Nephron progenitor cell (in vitro differentiated cells): ENCODE results near the gene NPPC.
A peak's percentile ranks its signal among the peaks of the same experiment; 100 is the strongest.

Experiments
- DNase-seq: peaks from one replicate; pipeline ENCODE4 v3.0.0; 2021
- H3K27ac Mint-ChIP-seq: 2 replicates; pipeline ENCODE4 v1.8.0; 2021; ENCODE audit warnings: mild to moderate bottlenecking, moderate library complexity, mixed read lengths
- H3K27me3 Mint-ChIP-seq: 2 replicates; pipeline ENCODE4 v1.8.0; 2021; ENCODE audit warnings: mild to moderate bottlenecking, low read depth, mixed read lengths; ENCODE audit not compliant: poor library complexity
- H3K36me3 Mint-ChIP-seq: 2 replicates; pipeline ENCODE4 v1.8.0; 2021; ENCODE audit warnings: low read depth, mixed read lengths
- H3K4me1 Mint-ChIP-seq: 2 replicates; pipeline ENCODE4 v1.8.0; 2021; ENCODE audit warnings: mixed read lengths
- H3K4me3 Mint-ChIP-seq: 2 replicates; pipeline ENCODE4 v1.8.0; 2021; ENCODE audit warnings: mild to moderate bottlenecking, moderate library complexity, mixed read lengths
- H3K9me3 Mint-ChIP-seq: 2 replicates; pipeline ENCODE4 v1.8.0; 2021; ENCODE audit warnings: mild to moderate bottlenecking, moderate library complexity, mixed read lengths
- TF ChIP-seq, protein P1 (sequence below): fragments of 200-600 bp; sonication (generic); IDR thresholded peaks from 2 replicates; pipeline ENCODE4 v1.5.0; 2021; ENCODE audit warnings: antibody characterized with exemption

NPPC gene

DNA sequence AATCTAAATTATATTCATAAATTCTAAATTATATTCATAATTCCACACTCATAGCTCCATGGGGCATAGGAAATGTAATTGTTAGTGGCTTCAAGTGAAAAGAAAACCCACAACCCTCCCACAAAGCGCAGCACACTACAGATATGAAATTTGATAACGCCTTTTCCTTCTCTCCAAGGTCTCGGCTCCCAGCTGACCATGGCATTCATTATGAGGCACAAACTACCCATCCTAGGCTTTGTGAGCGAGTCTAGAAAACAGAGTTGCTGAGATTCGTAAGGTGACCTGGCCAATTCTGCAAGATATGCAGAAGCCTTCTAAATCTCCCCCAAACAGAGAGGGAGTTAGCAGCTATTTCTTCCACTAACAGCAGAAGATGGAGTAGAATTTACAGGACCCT is 5.4 kb downstream of the NPPC start:
- TF ChIP-seq, protein P1, sequence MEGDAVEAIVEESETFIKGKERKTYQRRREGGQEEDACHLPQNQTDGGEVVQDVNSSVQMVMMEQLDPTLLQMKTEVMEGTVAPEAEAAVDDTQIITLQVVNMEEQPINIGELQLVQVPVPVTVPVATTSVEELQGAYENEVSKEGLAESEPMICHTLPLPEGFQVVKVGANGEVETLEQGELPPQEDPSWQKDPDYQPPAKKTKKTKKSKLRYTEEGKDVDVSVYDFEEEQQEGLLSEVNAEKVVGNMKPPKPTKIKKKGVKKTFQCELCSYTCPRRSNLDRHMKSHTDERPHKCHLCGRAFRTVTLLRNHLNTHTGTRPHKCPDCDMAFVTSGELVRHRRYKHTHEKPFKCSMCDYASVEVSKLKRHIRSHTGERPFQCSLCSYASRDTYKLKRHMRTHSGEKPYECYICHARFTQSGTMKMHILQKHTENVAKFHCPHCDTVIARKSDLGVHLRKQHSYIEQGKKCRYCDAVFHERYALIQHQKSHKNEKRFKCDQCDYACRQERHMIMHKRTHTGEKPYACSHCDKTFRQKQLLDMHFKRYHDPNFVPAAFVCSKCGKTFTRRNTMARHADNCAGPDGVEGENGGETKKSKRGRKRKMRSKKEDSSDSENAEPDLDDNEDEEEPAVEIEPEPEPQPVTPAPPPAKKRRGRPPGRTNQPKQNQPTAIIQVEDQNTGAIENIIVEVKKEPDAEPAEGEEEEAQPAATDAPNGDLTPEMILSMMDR = no peak
- H3K4me3 Mint-ChIP-seq = no peak overlapping the region
- peaks cover 9% of the 10 kb centered on the region for H3K4me1 Mint-ChIP-seq
- DNase-seq = no peak
- H3K27me3 Mint-ChIP-seq = peaks cover 60% of the 10 kb centered on the region
- no peaks in the 10 kb centered on the region for H3K9me3 Mint-ChIP-seq
- no peaks in the 10 kb centered on the region for H3K36me3 Mint-ChIP-seq
- no peak overlapping the region for H3K27ac Mint-ChIP-seq

DNA sequence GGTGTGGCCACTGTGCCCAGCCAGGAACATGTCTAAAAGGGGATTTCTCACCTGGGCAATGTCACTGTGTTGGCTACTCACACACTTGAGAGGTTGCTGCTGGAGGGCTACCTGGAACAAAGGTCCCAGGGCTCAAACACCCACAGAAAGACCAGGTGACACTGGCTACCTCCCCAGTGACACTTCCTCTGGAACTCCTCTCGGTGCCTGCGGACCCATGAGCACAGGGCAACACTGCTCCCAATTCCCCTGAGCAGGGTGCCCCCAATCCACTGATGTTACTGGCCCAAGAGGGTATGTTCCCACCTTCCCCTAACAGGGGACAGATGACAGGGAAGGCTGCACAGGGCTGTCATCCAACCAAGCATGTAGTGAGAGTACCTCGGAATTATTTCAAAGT is 5.8 kb downstream of the NPPC start:
- Mint-ChIP-seq H3K27me3 (peaks cover 58% of the 10 kb centered on the region), H3K27ac (no peak overlapping the region), H3K4me3 (no peak overlapping the region), H3K9me3 (no peaks in the 10 kb centered on the region), H3K4me1 (peaks cover 9% of the 10 kb centered on the region), H3K36me3 (no peaks in the 10 kb centered on the region)
- TF ChIP-seq, protein P1 = no peak
- DNase-seq = no peak

DNA sequence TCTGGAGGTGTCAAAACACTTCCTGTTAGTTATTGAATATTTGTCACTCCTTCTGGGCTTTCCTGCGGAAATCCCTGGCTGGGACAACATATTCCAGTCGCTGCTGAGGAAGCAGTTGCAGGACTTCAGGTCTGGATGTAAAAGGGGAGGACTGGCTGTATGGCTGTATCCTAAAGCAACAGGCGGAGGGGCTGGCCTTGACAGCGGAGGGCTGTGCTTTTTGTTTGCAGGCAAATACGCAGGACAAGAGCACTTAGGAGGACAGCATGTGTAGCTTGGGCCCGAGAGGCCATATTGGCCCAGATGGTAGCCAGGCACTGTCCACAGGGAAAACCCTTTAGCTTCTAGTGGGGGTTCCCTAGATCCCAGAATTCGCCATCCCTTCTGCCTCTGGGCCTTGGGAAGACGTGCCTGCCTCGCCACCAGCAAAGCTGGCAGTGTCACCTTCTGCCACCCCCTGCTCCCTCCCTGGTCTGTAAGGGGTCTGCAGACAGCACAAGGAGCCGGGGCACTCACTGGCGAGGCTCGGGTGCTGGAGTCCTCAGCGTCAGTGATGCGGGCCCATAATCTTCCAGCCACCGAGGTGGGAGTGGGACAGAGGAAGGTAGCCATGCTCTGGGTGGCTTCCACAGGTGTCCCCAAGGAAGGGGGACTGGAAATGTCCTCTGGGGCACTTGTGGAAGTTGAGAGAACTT is 6.7 kb downstream of the NPPC start:
- TF ChIP-seq, protein P1 = no peak
- H3K27me3 Mint-ChIP-seq = peaks cover 56% of the 10 kb centered on the region
- no peak overlapping the region for H3K4me3 Mint-ChIP-seq
- no peaks in the 10 kb centered on the region for H3K9me3 Mint-ChIP-seq
- H3K36me3 Mint-ChIP-seq = no peaks in the 10 kb centered on the region
- DNase-seq = no peak
- peaks cover 13% of the 10 kb centered on the region for H3K4me1 Mint-ChIP-seq
- no peak overlapping the region for H3K27ac Mint-ChIP-seq

DNA sequence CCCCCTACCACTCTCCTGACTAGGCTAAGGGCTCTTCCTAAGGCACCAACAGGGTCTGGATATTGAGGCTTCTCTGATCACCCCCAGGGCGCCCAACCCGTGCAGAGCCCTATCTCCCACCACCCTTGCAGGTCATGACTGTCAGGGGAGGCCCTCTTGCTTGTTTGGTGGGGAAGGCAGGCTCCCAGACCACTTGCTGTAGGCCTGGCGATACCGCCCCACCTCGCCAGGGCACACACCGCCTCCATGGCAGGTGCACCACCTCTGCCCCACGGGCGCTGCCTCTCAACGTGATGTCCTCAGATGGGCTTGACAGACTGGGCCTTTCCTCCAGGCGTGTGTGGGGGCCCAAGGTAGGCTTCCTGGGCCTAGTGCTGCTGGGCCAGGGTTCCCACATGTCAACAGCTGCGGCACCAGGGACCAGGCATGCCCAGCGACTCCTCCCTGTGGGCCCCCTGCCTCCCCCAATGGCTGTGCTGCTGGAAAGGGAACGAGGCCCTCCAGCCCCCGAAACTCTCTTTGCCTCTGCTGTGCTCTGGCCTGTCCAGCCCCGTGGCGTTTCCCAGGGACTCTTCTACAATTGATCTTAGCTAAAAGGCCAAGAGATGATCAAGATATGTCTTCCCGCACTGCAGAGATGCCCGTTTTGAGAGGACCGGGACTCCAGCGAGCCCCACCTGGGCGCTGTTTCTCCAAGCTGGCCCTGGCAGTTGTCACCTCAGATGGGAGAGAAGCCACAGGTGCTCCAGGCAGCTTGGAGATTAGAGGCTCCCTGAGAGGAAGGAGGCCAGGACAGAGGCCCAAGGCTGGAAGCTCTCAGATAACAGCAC is 7.5 kb downstream of the NPPC start:
- TF ChIP-seq, protein P1 = no peak
- peaks cover 11% of the 10 kb centered on the region for H3K4me1 Mint-ChIP-seq
- H3K4me3 Mint-ChIP-seq = no peak overlapping the region
- no peaks in the 10 kb centered on the region for H3K36me3 Mint-ChIP-seq
- no peak for DNase-seq
- H3K27me3 Mint-ChIP-seq = peaks cover 51% of the 10 kb centered on the region
- no peaks in the 10 kb centered on the region for H3K9me3 Mint-ChIP-seq
- no peak overlapping the region for H3K27ac Mint-ChIP-seq

DNA sequence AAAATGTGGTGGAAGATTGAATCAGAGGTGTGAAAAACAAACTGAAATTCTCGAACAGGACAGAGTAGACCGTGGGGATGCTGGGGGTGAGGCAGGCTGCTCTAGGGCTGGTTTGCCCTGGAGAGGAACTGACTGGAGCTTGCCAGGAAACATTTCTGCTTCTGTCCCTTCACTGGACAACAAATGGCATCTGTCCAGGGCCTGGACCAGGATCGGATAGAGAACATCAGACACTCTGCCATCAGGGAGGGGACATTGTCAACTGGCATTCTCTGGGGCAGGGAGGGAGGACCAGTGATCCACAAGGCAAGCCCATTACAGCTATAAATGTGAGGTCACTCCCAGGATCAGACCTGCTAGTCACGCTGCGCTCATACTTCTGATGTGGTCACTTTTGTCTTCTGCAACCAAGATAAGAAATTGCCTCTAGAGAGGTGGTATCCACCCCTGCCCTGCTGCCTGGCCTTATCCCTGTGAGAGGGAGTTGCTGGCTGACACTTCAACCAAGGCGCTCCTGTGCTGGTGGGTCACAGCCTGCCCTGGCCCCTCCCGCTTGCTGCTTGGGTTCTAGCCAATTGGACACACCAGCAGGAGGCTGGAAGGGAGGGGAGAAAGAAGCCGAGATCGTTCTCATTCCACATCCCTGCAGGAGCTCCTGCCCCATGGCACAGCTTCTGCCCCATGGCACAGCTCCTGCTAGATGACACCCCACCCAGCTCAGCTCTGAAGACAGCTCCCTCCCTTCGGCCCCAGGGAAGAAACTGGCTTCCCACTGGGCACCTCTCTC is 8.7 kb downstream of the NPPC start:
- H3K4me1 Mint-ChIP-seq = peaks cover 10% of the 10 kb centered on the region
- H3K9me3 Mint-ChIP-seq = no peaks in the 10 kb centered on the region

More for the DNA sequence above, 8.7 kb downstream of the NPPC start:
- Mint-ChIP-seq H3K4me3 (no peak overlapping the region), H3K27me3 (peaks cover 42% of the 10 kb centered on the region), H3K36me3 (no peaks in the 10 kb centered on the region), H3K27ac (peak overlapping the region; percentile 85)
- no peak for DNase-seq
- TF ChIP-seq, protein P1 = no peak
